ENCODE results near the gene RBM20.

RBM20 gene

GRCh38 chr10:110739811-110740271 lies 95.7 kb downstream of the RBM20 start:
- DNase-seq (ENCODE audit: low read depth) = no peak

- DNase-seq (ENCODE audit: low read depth) = no peak
Observed at GRCh38 chr10:110742801-110743200, 98.7 kb downstream of the RBM20 start.

GRCh38 chr10:110744782-110745181 lies 100.6 kb downstream of the RBM20 start:
- DNase-seq (ENCODE audit: low read depth) = no peak

GRCh38 chr10:110746254-110746826 lies 102.2 kb downstream of the RBM20 start:
- DNase-seq (ENCODE audit: low read depth) = peak; percentile 42

GRCh38 chr10:110746969-110747608 lies 103.0 kb downstream of the RBM20 start:
- DNase-seq (ENCODE audit: low read depth) = no peak

- DNase-seq (ENCODE audit: low read depth) = no peak
Observed at GRCh38 chr10:110747609-110748464, 103.7 kb downstream of the RBM20 start.

- DNase-seq (ENCODE audit: low read depth) = no peak
Observed at GRCh38 chr10:110748970-110749369, 104.8 kb downstream of the RBM20 start.

- no peak for DNase-seq (ENCODE audit: low read depth)
Observed at GRCh38 chr10:110750931-110751330, 106.8 kb downstream of the RBM20 start.

GRCh38 chr10:110751850-110752249 lies 107.7 kb downstream of the RBM20 start:
- no peak for DNase-seq (ENCODE audit: low read depth)

GRCh38 chr10:110753462-110753861 lies 109.3 kb downstream of the RBM20 start:
- no peak for DNase-seq (ENCODE audit: low read depth)

- DNase-seq (ENCODE audit: low read depth) = no peak
Observed at GRCh38 chr10:110754375-110755105, 110.4 kb downstream of the RBM20 start.

- no peak for DNase-seq (ENCODE audit: low read depth)
Observed at GRCh38 chr10:110755781-110756180, 111.6 kb downstream of the RBM20 start.

- DNase-seq (ENCODE audit: low read depth) = no peak
Observed at GRCh38 chr10:110756876-110757275, 112.7 kb downstream of the RBM20 start.

- no peak for DNase-seq (ENCODE audit: low read depth)
Observed at GRCh38 chr10:110757586-110757985, 113.5 kb downstream of the RBM20 start.

- no peak for DNase-seq (ENCODE audit: low read depth)
Observed at GRCh38 chr10:110758128-110758765, 114.1 kb downstream of the RBM20 start.

- peak; percentile 44 for DNase-seq (ENCODE audit: low read depth)
Observed at GRCh38 chr10:110758898-110759297, 114.8 kb downstream of the RBM20 start.

GRCh38 chr10:110759523-110759922 lies 115.4 kb downstream of the RBM20 start:
- DNase-seq (ENCODE audit: low read depth) = no peak

GRCh38 chr10:110762109-110762848 lies 118.1 kb downstream of the RBM20 start:
- DNase-seq (ENCODE audit: low read depth) = no peak

GRCh38 chr10:110762849-110763211 lies 118.7 kb downstream of the RBM20 start:
- DNase-seq (ENCODE audit: low read depth) = no peak

GRCh38 chr10:110764378-110764777 lies 120.2 kb downstream of the RBM20 start:
- DNase-seq (ENCODE audit: low read depth) = no peak
